ENCODE results near the gene PROZ. TPM values are rescaled to one million over a fixed set of nuclear protein-coding genes. Genes with fewer than 3 reads are reported as not detected.
"Not testable (repeated sequence)": the region's sequence is repeated elsewhere in the genome, so short reads cannot be mapped to it uniquely, and the experiment has no call there.

Gene PROZ
- total RNA-seq, 1 donor from 2014 or later = not detected

- Mint-ChIP-seq H3K36me3 (ENCODE audit: low read depth) (no peaks in the 10 kb centered on the region), H3K4me3 (no peak overlapping the region)
- TF ChIP-seq CTCF (conservative IDR thresholded peaks at IDR 0.05) = no peak
Measured at GRCh38 chr13:113160983-113161382, 2.5 kb downstream of the PROZ start.

GRCh38 chr13:113161433-113161832 lies 3.0 kb downstream of the PROZ start:
- peak overlapping the region; percentile 24 for H3K27ac Mint-ChIP-seq (ENCODE audit: unreplicated experiment)
- DNase-seq (ENCODE audit: low read depth, low spot score) = no peak
- no peaks in the 10 kb centered on the region for H3K9me3 Mint-ChIP-seq
- H3K4me3 Mint-ChIP-seq = no peak overlapping the region
- H3K27me3 Mint-ChIP-seq (ENCODE audit: low read depth) = peaks cover 40% of the 10 kb centered on the region
- no peaks in the 10 kb centered on the region for H3K36me3 Mint-ChIP-seq (ENCODE audit: low read depth)
- TF ChIP-seq CTCF (conservative IDR thresholded peaks at IDR 0.05) = no peak
- peaks cover 10% of the 10 kb centered on the region for H3K4me1 Mint-ChIP-seq

More at GRCh38 chr13:113160983-113161382, 2.5 kb downstream of the PROZ start:
- H3K27me3 Mint-ChIP-seq (ENCODE audit: low read depth) = peaks cover 40% of the 10 kb centered on the region
- H3K9me3 Mint-ChIP-seq = no peaks in the 10 kb centered on the region
- H3K4me1 Mint-ChIP-seq = peaks cover 10% of the 10 kb centered on the region
- peak overlapping the region; percentile 24 for H3K27ac Mint-ChIP-seq (ENCODE audit: unreplicated experiment)
- DNase-seq (ENCODE audit: low read depth, low spot score) = no peak

DNA sequence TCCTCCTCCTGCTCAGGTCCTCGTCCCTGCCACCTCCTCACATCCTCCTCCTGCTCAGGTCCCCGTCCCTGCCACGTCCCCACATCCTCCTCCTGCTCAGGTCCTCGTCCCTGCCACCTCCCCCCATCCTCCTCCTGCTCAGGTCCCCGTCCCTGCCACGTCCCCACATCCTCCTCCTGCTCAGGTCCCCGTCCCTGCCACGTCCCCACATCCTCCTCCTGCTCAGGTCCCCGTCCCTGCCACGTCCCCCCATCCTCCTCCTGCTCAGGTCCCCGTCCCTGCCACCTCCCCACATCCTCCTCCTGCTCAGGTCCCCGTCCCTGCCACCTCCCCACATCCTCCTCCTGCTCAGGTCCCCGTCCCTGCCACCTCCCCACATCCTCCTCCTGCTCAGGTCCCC lies 3.5 kb downstream of the PROZ start:
- H3K36me3 Mint-ChIP-seq (ENCODE audit: low read depth); DNase-seq (ENCODE audit: low read depth, low spot score); H3K4me3 Mint-ChIP-seq; H3K27ac Mint-ChIP-seq (ENCODE audit: unreplicated experiment); H3K9me3 Mint-ChIP-seq: not testable (repeated sequence)
- H3K27me3 Mint-ChIP-seq (ENCODE audit: low read depth) = peaks cover 38% of the 10 kb centered on the region
- H3K4me1 Mint-ChIP-seq = peaks cover 10% of the 10 kb centered on the region

DNA sequence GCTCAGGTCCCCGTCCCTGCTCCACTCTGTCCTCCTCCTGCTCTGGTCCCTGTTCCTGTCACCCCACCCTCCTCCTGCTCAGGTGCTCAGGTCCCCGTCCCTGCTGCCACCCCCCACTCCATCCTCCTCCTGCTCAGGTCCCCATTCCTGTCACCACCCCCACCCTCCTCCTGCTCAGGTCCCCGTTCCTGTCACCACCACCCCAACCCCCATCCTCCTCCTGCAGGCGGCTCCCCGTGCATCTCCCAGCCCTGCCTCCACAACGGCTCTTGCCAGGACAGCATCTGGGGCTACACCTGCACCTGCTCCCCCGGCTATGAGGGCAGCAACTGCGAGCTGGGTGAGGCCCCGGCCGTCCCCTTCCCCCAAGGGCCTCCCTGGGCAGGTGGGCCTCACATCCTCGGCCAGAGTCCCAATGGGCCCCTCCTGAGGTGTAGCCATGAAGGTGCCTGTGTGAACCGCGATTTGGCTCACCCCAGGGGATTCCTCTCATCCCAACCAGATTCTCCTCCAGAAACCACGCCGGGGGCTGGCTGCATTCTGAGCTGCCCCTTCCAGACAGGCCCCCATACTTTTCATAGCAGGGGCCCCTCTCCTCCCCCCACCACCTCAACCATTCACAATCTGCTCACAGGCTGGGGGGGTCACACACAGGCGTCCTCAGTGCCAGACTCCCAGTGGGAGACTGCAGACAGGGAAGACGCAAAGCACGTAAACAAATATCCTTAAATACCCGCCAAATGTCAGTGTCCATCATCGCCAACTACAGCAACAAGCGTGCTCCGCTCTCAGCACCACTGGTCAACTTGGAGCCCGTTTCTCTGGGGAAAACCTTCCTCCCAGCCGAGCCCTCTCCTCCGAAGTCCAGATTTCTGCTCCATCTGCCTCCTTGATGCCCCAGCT lies 4.6 kb downstream of the PROZ start:
- no peak for DNase-seq (ENCODE audit: low read depth, low spot score)
- Mint-ChIP-seq H3K4me3 (no peak overlapping the region), H3K4me1 (peaks cover 10% of the 10 kb centered on the region), H3K9me3 (no peaks in the 10 kb centered on the region), H3K27me3 (ENCODE audit: low read depth) (peaks cover 32% of the 10 kb centered on the region), H3K27ac (ENCODE audit: unreplicated experiment) (no peak overlapping the region), H3K36me3 (ENCODE audit: low read depth) (peaks cover 9% of the 10 kb centered on the region)
- no peak for TF ChIP-seq CTCF (conservative IDR thresholded peaks at IDR 0.05)

- peaks cover 5% of the 10 kb centered on the region for H3K4me1 Mint-ChIP-seq
- H3K27me3 Mint-ChIP-seq (ENCODE audit: low read depth) = peaks cover 29% of the 10 kb centered on the region
- DNase-seq (ENCODE audit: low read depth, low spot score) = no peak
- H3K4me3 Mint-ChIP-seq = no peak overlapping the region
- no peak for TF ChIP-seq CTCF (conservative IDR thresholded peaks at IDR 0.05)
- no peak overlapping the region for H3K27ac Mint-ChIP-seq (ENCODE audit: unreplicated experiment)
- no peaks in the 10 kb centered on the region for H3K9me3 Mint-ChIP-seq
- peaks cover 20% of the 10 kb centered on the region for H3K36me3 Mint-ChIP-seq (ENCODE audit: low read depth)
Measured at GRCh38 chr13:113164492-113164891, 6.0 kb downstream of the PROZ start.

GRCh38 chr13:113166266-113166665 lies 7.8 kb downstream of the PROZ start:
- no peak overlapping the region for H3K4me3 Mint-ChIP-seq
- H3K4me1 Mint-ChIP-seq = no peaks in the 10 kb centered on the region

More at GRCh38 chr13:113166266-113166665, 7.8 kb downstream of the PROZ start:
- Mint-ChIP-seq H3K36me3 (ENCODE audit: low read depth) (peaks cover 20% of the 10 kb centered on the region), H3K27me3 (ENCODE audit: low read depth) (peaks cover 14% of the 10 kb centered on the region), H3K27ac (ENCODE audit: unreplicated experiment) (no peak overlapping the region), H3K9me3 (no peaks in the 10 kb centered on the region)
- DNase-seq (ENCODE audit: low read depth, low spot score) = no peak
- no peak for TF ChIP-seq CTCF (conservative IDR thresholded peaks at IDR 0.05)

Measured in neural crest cell (in vitro differentiated cells).